GM11168 (cell line): ENCODE measurements around the gene MTLN.
"Not testable (repeated sequence)": the region's sequence is repeated elsewhere in the genome, so short reads cannot be mapped to it uniquely, and the experiment has no call there.

ENCODE experiments used
- in situ Hi-C: fragments of 300-500 bp; cut with MboI; formaldehyde crosslinking; loops from one replicate; pipeline ENCODE4 v1.12.0; 2022; ENCODE audit warnings: low sequenced_read_pairs; ENCODE audit not compliant: unreplicated experiment

MTLN gene

GRCh38 chr2:110211938-110212858 lies at the start of gene MTLN:
Gene MTLN, minus strand, starts transcription at chr2:110212547. Its CDS starts 22 bp downstream, at chr2:110212525.
- in situ Hi-C loops: loop anchor here (25.0 kb wide), 1 partner anchor 200 kb away; no protein-coding TSS in a partner anchor

GRCh38 chr2:110261910-110262309 lies 49.6 kb upstream of the MTLN start:
- in situ Hi-C loops: not testable (repeated sequence)

GRCh38 chr2:110248081-110248795 lies 35.9 kb upstream of the MTLN start:
- in situ Hi-C loops: not testable (repeated sequence)

- in situ Hi-C loops: not testable (repeated sequence)
Measured at GRCh38 chr2:110245488-110246435, 33.4 kb upstream of the MTLN start.

- in situ Hi-C loops: not testable (repeated sequence)
Measured at GRCh38 chr2:110243283-110243682, 30.9 kb upstream of the MTLN start.

GRCh38 chr2:110234514-110234913 lies 22.2 kb upstream of the MTLN start:
- in situ Hi-C loops: not testable (repeated sequence)

GRCh38 chr2:110229886-110230285 lies 17.5 kb upstream of the MTLN start:
- in situ Hi-C loops: not testable (repeated sequence)

GRCh38 chr2:110222626-110223025 lies 10.3 kb upstream of the MTLN start:
- in situ Hi-C loops: loop anchor here (25.0 kb wide), 1 partner anchor 190 kb away; no protein-coding TSS in a partner anchor

GRCh38 chr2:110221938-110222337 lies 9.6 kb upstream of the MTLN start:
- in situ Hi-C loops: loop anchor here (25.0 kb wide), 1 partner anchor 190 kb away; no protein-coding TSS in a partner anchor

- in situ Hi-C loops: loop anchor here (25.0 kb wide), 1 partner anchor 192 kb away; no protein-coding TSS in a partner anchor
Measured at GRCh38 chr2:110220190-110220564, 7.8 kb upstream of the MTLN start.

GRCh38 chr2:110219496-110220189 lies 7.3 kb upstream of the MTLN start:
- in situ Hi-C loops: loop anchor here (25.0 kb wide), 1 partner anchor 193 kb away; no protein-coding TSS in a partner anchor

GRCh38 chr2:110218889-110219288 lies 6.5 kb upstream of the MTLN start:
- in situ Hi-C loops: loop anchor here (25.0 kb wide), 1 partner anchor 193 kb away; no protein-coding TSS in a partner anchor

- in situ Hi-C loops: loop anchor here (25.0 kb wide), 1 partner anchor 195 kb away; no protein-coding TSS in a partner anchor
Measured at GRCh38 chr2:110216803-110217202, 4.5 kb upstream of the MTLN start.

- in situ Hi-C loops: loop anchor here (25.0 kb wide), 1 partner anchor 196 kb away; no protein-coding TSS in a partner anchor
Measured at GRCh38 chr2:110216199-110216598, 3.9 kb upstream of the MTLN start.

GRCh38 chr2:110215566-110216158 lies 3.3 kb upstream of the MTLN start:
- in situ Hi-C loops: loop anchor here (25.0 kb wide), 1 partner anchor 197 kb away; no protein-coding TSS in a partner anchor

GRCh38 chr2:110215091-110215490 lies 2.7 kb upstream of the MTLN start:
- in situ Hi-C loops: loop anchor here (25.0 kb wide), 1 partner anchor 197 kb away; no protein-coding TSS in a partner anchor

- in situ Hi-C loops: loop anchor here (25.0 kb wide), 1 partner anchor 199 kb away; no protein-coding TSS in a partner anchor
Measured at GRCh38 chr2:110213522-110213921, 1.2 kb upstream of the MTLN start.
